ENCODE measurements around the gene RNF187. TPM values are rescaled to one million over a fixed set of nuclear protein-coding genes. Genes with fewer than 3 reads are reported as not detected.

The RNF187 gene
- total and polyA plus RNA-seq, 2 experiments from 2014 or later = 38.8 to 81.9 TPM

- no peaks in the 10 kb centered on the region for H4K20me1 ChIP-seq (ENCODE audit: insufficient read depth)
- 47 to 61% methylated on average over 6 of the region's 6 CpGs for WGBS, 2 experiments (ENCODE audit: low coverage in 1 of 2, low lambda C conversion rate in 2 of 2, missing lambda C conversion rate in 2 of 2)
- H2AFZ ChIP-seq = no peak overlapping the region
- H3K79me2 ChIP-seq (ENCODE audit: insufficient read depth) = no peaks in the 10 kb centered on the region
- no peak overlapping the region for H3K4me2 ChIP-seq (ENCODE audit: unreplicated experiment)
- no peak overlapping the region for H3K27ac ChIP-seq
- H3K4me1 ChIP-seq (ENCODE audit: insufficient read depth) = no peaks in the 10 kb centered on the region
- H3K9ac ChIP-seq = no peak overlapping the region
- DNase-seq = no peak
- no peak for TF ChIP-seq EZH2phosphoT487 (IDR thresholded peaks at IDR 0.05; ENCODE audit: insufficient read depth, low read depth)
- H3K27me3 ChIP-seq (replicated peaks; ENCODE audit: insufficient read depth) = peaks cover 48% of the 10 kb centered on the region
- no peak overlapping the region for H3K4me3 ChIP-seq
- no peaks in the 10 kb centered on the region for H3K9me2 ChIP-seq (ENCODE audit: insufficient read depth)
- H3K36me3 ChIP-seq (ENCODE audit: low read depth) = no peaks in the 10 kb centered on the region
- H3K9me3 ChIP-seq (ENCODE audit: low read depth) = no peaks in the 10 kb centered on the region
- in situ Hi-C loops (cut with MboI) = no loop called here
- no peaks in the 10 kb centered on the region for H3F3A ChIP-seq (ENCODE audit: insufficient read depth)
These were observed 38.8 kb upstream of the RNF187 start for GRCh38 chr1:228448372-228448771.

GRCh38 chr1:228450200-228450599, 37.0 kb upstream of the RNF187 start:
- peaks cover under 1% of the 10 kb centered on the region; the same call in 1 of the 2 replicates for H3K79me2 ChIP-seq (ENCODE audit: insufficient read depth)
- H3K9me3 ChIP-seq (ENCODE audit: low read depth) = no peaks in the 10 kb centered on the region
- H4K20me1 ChIP-seq (ENCODE audit: insufficient read depth) = no peaks in the 10 kb centered on the region
- no peak overlapping the region for H3K27ac ChIP-seq
- H3K4me2 ChIP-seq (ENCODE audit: unreplicated experiment) = no peak overlapping the region
- 73 to 77% methylated on average over 11 of the region's 11 CpGs for WGBS, 2 experiments (ENCODE audit: low coverage in 1 of 2, low lambda C conversion rate in 2 of 2, missing lambda C conversion rate in 2 of 2)
- TF ChIP-seq EZH2 (IDR thresholded peaks at IDR 0.05; ENCODE audit: insufficient read depth, poor library complexity, severe bottlenecking) (no peak), EZH2phosphoT487 (IDR thresholded peaks at IDR 0.05; ENCODE audit: insufficient read depth, low read depth) (no peak)
- no peak overlapping the region for H3K9ac ChIP-seq
- H2AFZ ChIP-seq = no peak overlapping the region
- H3K4me1 ChIP-seq (ENCODE audit: insufficient read depth) = no peaks in the 10 kb centered on the region
- DNase-seq = no peak
- H3K4me3 ChIP-seq = no peak overlapping the region
- peaks cover 30% of the 10 kb centered on the region for H3K27me3 ChIP-seq (replicated peaks; ENCODE audit: insufficient read depth)
- H3F3A ChIP-seq (ENCODE audit: insufficient read depth) = no peaks in the 10 kb centered on the region
- H3K9me2 ChIP-seq (ENCODE audit: insufficient read depth) = no peaks in the 10 kb centered on the region
- in situ Hi-C loops (cut with MboI) = no loop called here
- no peaks in the 10 kb centered on the region for H3K36me3 ChIP-seq (ENCODE audit: low read depth)

DNA sequence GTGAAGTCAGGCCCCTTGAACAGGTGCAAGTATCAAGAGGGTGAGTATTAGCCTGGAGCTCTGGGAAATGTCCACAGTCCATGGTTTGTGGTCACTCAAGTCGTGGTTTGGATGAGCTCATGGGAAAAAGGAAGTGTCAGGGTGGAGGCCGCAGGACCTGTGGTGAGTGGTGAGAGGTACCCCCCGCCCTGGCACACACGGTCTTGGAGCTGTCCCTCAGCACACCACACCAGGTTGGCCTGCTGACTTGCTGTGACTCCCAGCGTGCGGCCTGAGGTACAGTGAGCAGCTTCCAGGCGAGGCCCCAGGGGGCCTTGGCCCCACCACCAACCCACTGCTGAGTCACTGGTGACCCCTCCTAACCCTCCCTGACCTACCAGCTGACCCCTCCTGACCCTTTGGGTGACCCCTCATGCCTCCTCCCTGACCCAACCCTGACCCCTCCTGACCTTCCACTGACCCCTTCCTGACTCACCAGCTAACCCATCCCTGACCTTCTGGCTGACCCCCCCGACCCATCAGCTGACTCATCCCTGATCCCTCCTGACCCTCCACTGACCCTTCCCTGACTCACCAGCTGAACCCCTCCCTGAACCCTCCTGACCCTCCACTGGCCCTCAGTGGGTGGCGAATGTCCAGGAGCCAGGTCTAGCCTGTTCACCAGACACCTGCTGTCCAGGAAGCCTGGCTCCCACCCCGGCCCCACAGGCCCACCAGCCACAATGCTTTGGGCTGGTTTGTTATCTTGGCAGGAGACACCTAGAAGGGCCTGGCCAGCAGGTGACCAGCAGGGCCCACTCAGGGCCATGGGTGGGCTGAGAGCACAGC, 34.8 kb upstream of the RNF187 start:
- no peak overlapping the region for H3K4me2 ChIP-seq (ENCODE audit: unreplicated experiment)

DNA sequence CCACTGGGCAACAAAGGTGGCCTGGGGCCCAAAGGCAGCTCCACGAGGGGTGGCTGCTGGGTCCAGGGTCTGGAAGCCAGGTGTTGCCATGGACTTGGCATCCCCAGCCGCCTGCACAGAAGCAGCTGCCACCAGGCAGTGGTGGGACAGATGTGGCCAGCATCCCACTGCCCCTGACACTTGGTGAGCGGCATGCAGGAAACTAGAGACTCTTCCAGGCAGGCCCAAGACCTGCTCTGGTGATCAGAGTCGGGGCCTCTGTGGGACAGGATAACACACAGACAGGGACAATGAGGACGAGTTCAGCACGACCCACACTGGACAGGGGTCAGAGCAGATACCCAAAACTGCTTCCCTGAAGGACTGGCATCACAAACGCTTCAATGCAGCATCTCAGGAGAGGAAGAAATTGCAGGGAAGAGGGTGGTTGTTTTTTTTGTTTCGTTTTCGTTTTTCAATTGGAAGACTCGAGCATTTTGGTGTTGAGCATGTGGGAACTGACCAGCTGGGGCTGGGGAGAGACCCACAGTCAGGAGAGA, 34.1 kb upstream of the RNF187 start:
- H2AFZ ChIP-seq = no peak overlapping the region

More for the DNA sequence above, 34.8 kb upstream of the RNF187 start:
- TF ChIP-seq EZH2phosphoT487 (IDR thresholded peaks at IDR 0.05; ENCODE audit: insufficient read depth, low read depth) = no peak
- no peak for TF ChIP-seq EZH2 (IDR thresholded peaks at IDR 0.05; ENCODE audit: insufficient read depth, poor library complexity, severe bottlenecking)
- no peaks in the 10 kb centered on the region for H3K36me3 ChIP-seq (ENCODE audit: low read depth)
- H3K79me2 ChIP-seq (ENCODE audit: insufficient read depth) = peaks cover 15% of the 10 kb centered on the region; the same call in 1 of the 2 replicates
- no peak overlapping the region for H3K9ac ChIP-seq
- H4K20me1 ChIP-seq (ENCODE audit: insufficient read depth) = no peaks in the 10 kb centered on the region
- no peak overlapping the region for H3K4me3 ChIP-seq
- no peak overlapping the region for H3K27ac ChIP-seq
- no peaks in the 10 kb centered on the region for H3K9me2 ChIP-seq (ENCODE audit: insufficient read depth)
- DNase-seq = no peak
- no peaks in the 10 kb centered on the region for H3K9me3 ChIP-seq (ENCODE audit: low read depth)
- peaks cover 11% of the 10 kb centered on the region; the same call in 1 of the 2 replicates for H3F3A ChIP-seq (ENCODE audit: insufficient read depth)
- H3K27me3 ChIP-seq (replicated peaks; ENCODE audit: insufficient read depth) = peaks cover 16% of the 10 kb centered on the region; the same call in 1 of the 2 replicates
- H2AFZ ChIP-seq = no peak overlapping the region
- in situ Hi-C loops (cut with MboI) = no loop called here
- WGBS, 2 experiments (ENCODE audit: low coverage in 1 of 2, low lambda C conversion rate in 2 of 2, missing lambda C conversion rate in 2 of 2) = 77 to 82% methylated on average over 8 to 10 of the region's 10 CpGs
- H3K4me1 ChIP-seq (ENCODE audit: insufficient read depth) = peaks cover 9% of the 10 kb centered on the region

More for the DNA sequence above, 34.1 kb upstream of the RNF187 start:
- Histone ChIP-seq H3K9me3 (ENCODE audit: low read depth) (no peaks in the 10 kb centered on the region), H3K4me2 (ENCODE audit: unreplicated experiment) (no peak overlapping the region), H3K27ac (no peak overlapping the region), H3F3A (ENCODE audit: insufficient read depth) (peaks cover 11% of the 10 kb centered on the region; the same call in 1 of the 2 replicates), H3K4me1 (ENCODE audit: insufficient read depth) (peaks cover 9% of the 10 kb centered on the region), H3K36me3 (ENCODE audit: low read depth) (no peaks in the 10 kb centered on the region), H3K79me2 (ENCODE audit: insufficient read depth) (peaks cover 15% of the 10 kb centered on the region; the same call in 1 of the 2 replicates), H3K27me3 (replicated peaks; ENCODE audit: insufficient read depth) (peaks cover 10% of the 10 kb centered on the region; the same call in 1 of the 2 replicates), H3K4me3 (no peak overlapping the region), H3K9me2 (ENCODE audit: insufficient read depth) (no peaks in the 10 kb centered on the region), H4K20me1 (ENCODE audit: insufficient read depth) (no peaks in the 10 kb centered on the region), H3K9ac (no peak overlapping the region)
- WGBS, 2 experiments (ENCODE audit: low coverage in 1 of 2, low lambda C conversion rate in 2 of 2, missing lambda C conversion rate in 2 of 2) = 85 to 87% methylated on average over 10 of the region's 10 CpGs
- in situ Hi-C loops (cut with MboI) = no loop called here
- DNase-seq = no peak
- TF ChIP-seq EZH2 (IDR thresholded peaks at IDR 0.05; ENCODE audit: insufficient read depth, poor library complexity, severe bottlenecking) = no peak
